Measurements from ENCODE around the gene GBE1.
"Not testable (repeated sequence)": the region's sequence is repeated elsewhere in the genome, so short reads cannot be mapped to it uniquely, and the experiment has no call there.

Gene GBE1

DNA sequence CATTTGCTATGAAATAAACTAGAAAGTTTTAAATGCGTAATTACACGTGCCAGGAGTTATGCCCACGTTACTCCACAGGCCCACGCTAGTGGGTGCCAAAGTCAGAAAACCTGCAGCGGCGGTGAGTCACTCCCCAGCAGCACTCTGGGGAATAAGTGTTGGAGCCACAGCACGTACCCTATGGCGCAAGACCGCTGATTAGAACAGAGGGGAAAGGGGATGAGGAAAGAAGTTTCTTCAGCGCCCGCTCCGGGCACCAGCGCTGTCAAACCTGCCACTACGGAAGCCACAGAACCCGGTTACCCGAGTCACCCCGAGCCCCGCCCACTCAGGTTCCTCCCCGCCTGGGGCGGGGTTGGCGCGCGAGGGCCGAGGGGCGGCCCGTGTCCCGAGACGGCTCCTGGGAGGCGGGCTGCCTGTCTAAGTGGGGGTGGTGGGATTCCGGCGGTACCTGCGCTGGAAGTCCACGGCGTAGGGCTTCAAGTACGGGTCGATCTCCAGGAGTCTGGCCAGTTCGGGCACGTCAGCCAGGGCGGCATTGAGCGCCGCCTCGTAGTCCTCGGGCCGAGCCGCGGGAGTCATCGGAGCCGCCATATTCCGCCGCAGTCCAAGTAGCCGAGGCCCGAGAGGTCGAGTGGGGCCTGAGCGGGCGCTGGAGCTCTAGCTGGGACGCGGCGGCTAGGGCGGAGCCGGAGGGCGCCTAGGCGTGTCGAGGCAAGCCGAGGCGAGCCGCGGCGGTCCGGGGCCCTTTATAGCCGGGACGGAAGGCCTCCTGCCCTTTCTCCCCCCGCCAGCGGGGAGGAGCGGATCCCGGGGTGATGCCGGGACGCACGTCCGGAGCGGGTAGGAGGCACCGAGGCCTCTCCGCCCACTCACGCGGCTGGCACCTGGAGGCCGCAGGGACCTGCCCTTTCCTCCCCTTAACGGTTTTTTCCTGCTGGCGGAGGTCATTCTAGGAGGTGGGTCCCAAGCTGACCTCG lies at the start of gene GBE1:
GBE1 (minus strand) TSS at position 722 of the 980 bp plus-strand sequence; CDS start at position 594, 128 bp downstream.
- peak; percentile 87 for DNase-seq (ENCODE audit: low read depth)

GRCh38 chr3:81808900-81809299 lies 47.5 kb upstream of the GBE1 start:
- no peak for DNase-seq (ENCODE audit: low read depth)

GRCh38 chr3:81799403-81799802 lies 38.0 kb upstream of the GBE1 start:
- DNase-seq (ENCODE audit: low read depth), result no peak

- no peak for DNase-seq (ENCODE audit: low read depth)
Observed at GRCh38 chr3:81793410-81793809, 32.0 kb upstream of the GBE1 start.

DNA sequence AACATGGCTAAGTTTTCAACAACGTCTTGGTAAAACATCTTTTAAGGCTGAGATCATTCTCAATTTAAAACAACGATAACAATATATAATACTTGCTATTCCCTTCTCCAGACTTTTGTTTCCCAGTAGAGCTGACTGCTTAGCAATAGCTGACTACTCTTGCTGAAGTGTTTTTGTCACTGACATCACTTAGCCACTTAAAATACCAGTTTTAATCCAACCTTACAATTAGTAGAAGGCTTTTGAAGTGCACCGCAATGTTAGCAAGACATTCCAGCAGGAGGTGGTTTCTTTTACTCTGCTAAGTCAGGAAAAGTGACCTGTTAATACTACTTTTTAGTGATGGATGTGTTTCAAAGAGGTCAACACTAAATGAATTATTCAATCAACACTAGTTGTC lies 28.7 kb upstream of the GBE1 start:
- DNase-seq (ENCODE audit: low read depth), result no peak

DNA sequence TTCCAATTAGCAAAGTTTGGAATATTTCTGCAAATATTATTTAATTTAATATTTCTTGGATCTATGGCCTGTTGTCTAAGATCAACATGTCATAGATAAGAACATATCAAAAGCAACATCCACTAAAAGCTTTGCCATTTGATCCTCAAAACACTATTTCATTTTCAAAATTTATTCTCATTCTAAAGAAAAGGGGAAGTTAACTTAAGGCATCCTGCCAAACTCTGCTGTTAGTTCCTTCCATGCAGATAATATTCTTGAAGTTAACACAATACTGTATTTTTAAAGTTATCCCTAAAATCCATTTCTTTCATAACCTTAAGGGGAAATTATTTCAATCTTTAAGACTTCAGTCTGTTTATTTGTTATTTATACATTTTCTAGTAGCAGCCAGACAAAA lies 28.2 kb upstream of the GBE1 start:
- DNase-seq (ENCODE audit: low read depth), result no peak

GRCh38 chr3:81788610-81789009 lies 27.2 kb upstream of the GBE1 start:
- no peak for DNase-seq (ENCODE audit: low read depth)

DNA sequence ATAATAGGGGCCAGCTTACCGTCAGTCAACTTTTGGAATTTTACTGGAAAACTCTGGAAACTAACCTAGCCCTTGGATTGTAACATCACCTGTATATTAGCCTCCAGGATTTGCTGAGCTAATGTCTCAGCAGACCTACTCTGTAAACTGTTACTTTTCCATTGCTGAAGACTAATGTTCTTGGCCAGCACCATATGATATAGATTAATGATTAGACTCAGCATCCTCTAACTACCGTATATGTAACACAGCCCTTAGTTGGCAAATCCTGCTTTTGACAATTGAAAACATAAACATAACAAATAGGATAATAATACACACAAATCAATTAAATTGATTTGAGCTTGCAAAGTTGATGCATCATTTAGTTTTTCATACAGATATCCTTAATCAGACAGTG lies 26.6 kb upstream of the GBE1 start:
- no peak for DNase-seq (ENCODE audit: low read depth)

DNA sequence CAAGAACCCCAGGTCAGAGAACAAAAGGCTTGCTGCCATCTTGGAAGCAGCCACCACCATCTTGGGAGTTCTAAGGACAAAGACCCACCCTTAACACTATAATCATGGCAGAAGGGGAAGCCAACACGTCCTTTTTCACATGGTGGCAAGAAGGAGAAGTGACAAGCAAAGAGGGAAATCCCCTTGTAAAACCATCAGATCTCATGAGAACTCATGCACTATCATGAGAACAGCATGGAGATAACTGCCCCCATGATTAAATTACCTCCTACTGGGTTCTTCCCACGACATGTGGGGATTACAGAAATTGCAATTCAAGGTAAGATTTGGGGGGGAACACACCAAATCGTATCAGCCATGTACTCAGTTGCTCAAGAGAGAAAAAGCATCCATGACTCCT lies 21.1 kb upstream of the GBE1 start:
- DNase-seq (ENCODE audit: low read depth), result no peak

DNA sequence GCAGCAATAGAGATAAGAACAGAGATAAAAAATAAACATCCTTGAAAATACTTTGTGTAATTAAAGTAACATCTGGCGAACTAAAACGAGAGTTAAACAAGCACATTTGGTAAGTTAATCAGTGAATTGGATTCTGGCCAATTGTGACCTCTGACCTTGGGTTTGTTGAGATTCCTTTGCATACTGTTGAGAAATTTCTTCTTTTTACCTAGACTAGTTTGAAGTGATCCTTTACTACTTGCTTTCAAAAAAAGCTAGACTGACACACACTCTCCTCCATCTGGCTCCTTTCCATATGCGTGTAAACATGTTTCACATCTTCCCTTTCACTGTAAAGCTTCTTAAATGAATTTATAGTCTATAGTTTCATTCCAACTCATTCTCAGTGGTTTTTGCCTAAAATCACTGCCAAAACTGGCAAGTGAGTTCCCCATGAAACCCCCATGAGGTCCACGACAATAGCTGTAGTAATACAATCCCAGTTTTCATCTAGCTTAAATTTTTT lies 17.3 kb upstream of the GBE1 start:
- DNase-seq (ENCODE audit: low read depth), result no peak

- no peak for DNase-seq (ENCODE audit: low read depth)
Observed at GRCh38 chr3:81776643-81777042, 15.2 kb upstream of the GBE1 start.

DNA sequence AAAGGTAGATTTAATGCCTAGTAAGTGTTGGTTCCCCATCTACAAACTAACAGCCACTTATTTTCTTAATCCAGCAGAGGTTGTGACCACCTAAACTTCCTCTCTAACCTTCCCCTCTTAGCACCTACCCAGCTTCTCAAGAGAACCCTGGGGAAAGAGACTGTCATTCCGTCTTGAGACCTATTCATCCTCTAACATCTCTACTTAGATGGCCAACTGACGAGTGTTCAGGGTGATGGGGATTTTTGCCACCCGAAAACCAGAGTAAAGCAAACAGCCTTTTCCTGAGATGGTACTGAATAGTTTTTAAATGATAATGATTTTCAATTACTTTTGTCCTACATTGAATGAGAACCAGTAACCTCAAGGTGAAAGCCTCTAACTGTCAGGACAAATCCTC lies 9.3 kb upstream of the GBE1 start:
- DNase-seq (ENCODE audit: low read depth), result no peak

DNA sequence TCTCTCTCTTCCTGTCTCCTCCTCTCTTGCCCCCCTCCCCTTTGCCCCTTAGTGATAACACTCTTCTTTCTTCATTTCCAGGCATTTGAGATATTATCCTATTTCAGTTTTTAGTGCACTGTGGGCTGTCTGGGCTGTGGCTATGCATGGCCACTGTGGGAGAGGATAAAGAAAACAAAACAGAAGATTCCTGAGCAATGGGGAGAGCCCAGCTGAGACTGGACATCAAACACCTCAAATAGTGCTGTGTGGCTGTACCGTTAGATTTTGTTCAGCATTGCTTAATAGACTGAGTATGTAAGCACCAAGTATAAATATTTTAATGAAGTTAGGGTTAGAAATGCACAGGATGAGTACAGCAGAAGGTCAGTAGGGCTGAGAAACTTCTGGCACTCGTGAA lies 7.9 kb upstream of the GBE1 start:
- no peak for DNase-seq (ENCODE audit: low read depth)

DNA sequence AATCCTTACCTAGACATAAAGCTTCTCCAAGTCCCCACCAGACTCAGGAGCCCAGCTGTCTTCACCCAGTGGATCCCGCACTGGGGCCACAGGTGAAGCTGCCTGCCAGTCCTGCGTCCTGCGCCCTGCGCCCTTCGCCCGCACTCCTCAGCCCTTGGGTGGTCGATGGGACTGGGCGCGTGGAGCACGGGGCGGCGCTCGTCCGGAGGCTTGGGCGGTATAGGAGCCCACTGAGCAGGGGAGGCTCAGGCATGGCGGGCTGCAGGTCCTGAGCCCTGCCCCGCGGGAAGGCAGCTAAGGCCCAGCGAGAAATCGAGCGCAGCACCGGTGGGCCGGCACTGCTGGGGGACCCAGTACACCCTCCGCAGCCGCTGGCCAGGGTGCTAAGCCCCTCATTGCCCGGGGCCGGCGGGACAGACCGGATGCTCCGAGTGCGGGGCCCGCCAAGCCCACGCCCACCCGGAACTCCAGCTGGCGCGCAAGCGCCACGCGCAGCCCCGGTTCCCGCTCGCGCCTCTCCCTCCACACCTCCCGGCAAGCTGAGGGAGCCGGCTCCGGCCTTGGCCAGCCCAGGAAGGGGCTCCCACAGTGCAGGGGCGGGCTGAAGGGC lies 5.9 kb upstream of the GBE1 start:
- DNase-seq (ENCODE audit: low read depth), result not testable (repeated sequence)

- no peak for DNase-seq (ENCODE audit: low read depth)
Observed at GRCh38 chr3:81765400-81765799, 4.0 kb upstream of the GBE1 start.

DNA sequence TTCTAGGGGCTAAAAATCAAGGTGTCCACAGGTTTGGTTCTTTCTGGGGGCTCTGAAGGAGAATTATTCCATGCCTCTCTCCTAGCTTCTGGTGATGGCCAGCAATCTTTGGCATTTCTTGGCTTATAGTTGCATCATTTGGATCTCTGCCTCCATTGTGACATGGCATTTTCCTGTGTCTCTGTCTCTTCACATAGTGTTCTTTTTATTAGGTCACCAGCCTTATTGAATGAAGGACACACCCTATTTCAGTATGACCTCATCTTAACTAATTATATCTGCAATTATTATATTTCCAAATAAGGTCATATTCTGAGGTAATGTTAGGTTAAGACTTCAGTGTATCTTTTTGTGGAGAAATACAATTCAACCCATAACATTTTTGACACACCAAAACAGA lies 3.2 kb upstream of the GBE1 start:
- no peak for DNase-seq (ENCODE audit: low read depth)

- no peak for DNase-seq (ENCODE audit: low read depth)
Observed at GRCh38 chr3:81764002-81764401, 2.6 kb upstream of the GBE1 start.

DNA sequence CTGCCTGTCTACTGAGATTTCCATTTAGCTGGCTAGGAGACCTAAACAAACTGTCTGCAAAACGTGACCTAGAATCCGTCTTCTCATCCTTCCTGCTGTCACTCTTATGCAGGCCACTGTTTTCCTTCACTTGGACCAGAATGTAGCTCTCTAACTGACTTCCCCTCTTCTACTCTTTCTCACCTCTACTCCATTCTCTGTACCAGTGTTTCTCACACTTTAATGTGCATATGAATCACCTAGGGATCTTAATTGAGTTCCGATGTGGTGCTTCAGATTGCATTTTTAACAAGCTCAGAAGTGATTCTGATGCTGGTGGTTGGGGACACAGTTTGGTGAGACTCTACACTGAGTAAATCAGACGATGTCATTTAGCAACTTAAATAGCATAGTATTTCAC lies 1.6 kb upstream of the GBE1 start:
- DNase-seq (ENCODE audit: low read depth), result no peak

DNA sequence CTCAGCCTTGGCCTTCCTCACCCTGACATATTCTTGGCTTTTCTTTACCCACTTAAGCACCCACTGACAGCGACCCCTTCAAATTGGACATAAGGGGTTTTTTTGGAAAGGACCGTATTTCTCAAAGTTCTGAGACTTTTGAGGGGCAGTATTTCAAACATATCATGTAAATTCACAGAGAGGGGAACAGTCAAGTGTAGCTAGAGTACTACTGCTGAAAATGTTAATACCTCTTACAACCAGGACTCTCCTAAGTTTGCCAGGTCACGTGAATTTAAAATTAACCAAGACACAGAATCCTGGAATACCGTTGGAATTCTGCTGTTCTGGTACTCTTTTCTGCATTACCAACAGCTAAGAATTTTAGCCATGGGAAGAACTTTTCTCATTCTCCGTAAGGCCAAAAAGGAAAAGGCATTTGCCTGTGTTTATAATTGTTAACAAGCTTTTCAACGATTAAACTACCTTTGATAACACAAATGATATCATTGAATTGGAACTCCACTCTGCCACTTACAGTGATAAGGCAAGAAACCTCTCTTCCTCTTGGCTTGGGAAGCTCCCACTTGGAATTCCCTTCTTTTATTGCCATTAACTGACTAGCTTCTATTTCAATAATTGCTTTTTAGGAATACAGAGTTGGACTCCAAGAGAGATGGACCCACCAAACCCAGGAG lies 597 bp upstream of the GBE1 start:
- DNase-seq (ENCODE audit: low read depth), result no peak

DNA sequence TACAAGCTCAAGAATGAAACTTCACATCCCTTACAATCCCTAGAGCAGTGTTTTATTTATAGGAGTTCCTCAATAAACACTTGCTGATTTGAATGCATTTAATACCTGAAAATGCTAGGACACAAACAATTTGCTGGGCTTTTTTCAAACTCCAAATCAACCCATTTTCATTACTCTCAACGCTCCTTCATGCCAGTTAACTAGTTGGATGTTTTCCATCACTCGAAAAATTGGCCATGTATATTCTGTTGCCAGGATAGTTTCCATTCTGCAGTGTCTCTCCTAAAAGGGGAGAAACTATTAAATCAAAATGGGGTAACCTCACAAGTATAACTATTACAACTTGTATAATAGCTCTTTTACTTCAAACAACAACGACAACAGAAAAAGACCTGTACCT lies 1.2 kb downstream of the GBE1 start:
- no peak for DNase-seq (ENCODE audit: low read depth)

DNA sequence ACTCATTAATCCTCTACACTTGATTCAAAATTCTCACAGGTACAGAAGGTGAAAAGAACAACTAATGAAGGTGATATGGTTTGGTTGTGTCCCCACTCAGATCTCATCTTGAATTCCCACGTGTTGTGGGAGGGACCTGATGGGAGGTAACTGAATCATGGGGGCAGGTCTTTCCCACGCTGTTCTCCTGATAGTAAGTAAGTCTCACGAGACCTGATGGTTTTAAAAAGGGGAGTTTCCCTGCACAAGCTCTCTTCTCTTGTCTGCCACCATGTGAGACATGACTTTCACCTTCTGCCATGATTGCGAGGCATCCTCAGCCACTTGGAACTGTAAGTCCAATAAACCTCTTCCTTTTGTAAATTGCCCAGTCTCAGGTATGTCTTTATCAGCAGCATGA lies 2.7 kb downstream of the GBE1 start:
- not testable (repeated sequence) for DNase-seq (ENCODE audit: low read depth)

DNA sequence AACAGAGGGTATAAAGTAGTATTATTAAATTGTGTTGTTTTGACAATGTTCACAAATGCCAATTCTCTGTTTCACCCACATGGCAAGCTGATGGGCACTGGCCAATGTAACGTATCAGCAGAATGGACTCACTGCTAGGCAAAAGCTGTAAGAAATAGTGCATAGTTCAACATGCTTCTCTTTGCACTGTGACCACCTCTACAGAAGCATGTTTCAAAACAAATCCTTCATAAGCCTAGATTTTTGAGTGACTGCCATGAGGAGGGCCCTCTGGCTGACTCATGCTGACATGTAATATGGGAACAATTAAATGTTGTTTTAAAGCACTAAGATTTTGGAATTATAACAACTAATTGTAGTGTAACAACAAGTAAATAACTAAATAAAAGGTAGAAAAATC lies 3.2 kb downstream of the GBE1 start:
- DNase-seq (ENCODE audit: low read depth), result peak; percentile 59
